AG09319 (cell line): ENCODE measurements around the gene LEFTY2.
"Not testable (repeated sequence)": the region's sequence is repeated elsewhere in the genome, so short reads cannot be mapped to it uniquely, and the experiment has no call there.

Experiments used
- DNase-seq: peaks from one replicate; pipeline ENCODE4 v3.0.0-alpha.2; 2010; ENCODE audit warnings: low read depth; ENCODE audit errors: extremely low read depth
- TF ChIP-seq, protein P1 (sequence below): IDR thresholded peaks from 2 replicates; pipeline ENCODE4 v1.5.1; 2011; ENCODE audit warnings: low read depth, mild to moderate bottlenecking, inconsistent platforms, low read length, moderate library complexity

LEFTY2 gene, protein sequence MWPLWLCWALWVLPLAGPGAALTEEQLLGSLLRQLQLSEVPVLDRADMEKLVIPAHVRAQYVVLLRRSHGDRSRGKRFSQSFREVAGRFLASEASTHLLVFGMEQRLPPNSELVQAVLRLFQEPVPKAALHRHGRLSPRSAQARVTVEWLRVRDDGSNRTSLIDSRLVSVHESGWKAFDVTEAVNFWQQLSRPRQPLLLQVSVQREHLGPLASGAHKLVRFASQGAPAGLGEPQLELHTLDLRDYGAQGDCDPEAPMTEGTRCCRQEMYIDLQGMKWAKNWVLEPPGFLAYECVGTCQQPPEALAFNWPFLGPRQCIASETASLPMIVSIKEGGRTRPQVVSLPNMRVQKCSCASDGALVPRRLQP

DNA sequence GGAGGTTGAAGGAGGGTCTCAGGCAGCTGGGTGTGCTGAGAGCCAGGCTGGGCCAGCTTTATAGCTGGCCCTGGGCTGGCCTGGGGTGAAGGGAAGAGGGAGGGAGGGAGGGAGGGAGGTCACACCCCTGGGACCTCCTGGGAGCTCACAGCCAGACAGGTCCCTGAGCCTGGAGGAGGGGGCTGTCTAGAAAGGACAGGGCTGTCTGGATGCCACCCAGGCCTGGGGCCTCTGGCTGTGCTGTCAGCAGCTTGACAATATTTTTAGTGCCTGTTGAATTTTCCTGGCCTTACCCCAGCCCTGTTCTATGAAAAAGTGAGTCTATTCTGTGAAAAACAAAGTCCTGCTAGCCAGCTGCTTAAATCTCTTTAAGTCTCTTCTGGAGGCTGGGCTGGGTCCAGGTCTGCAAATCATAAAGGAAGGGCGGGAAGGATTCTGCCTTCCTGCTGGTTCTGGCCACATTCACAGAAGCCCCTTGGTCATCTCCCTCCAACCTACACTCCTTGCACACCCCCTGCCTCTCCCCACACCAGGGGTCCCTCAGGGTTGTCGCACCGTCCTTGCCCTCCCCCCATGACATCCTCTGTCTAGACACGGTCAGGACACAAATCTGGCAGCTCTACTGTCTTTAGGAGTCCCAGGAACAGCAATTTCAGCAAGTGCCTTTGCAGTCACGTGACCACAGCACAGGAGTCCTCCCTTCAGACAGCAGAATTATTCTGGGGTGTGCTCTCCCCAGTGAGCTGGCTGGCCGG, at the start of gene LEFTY2:
TSS of gene LEFTY2 (minus strand) at position 34 of the 755 bp plus-strand sequence. CDS start 80 bp downstream, outside the sequence.
- TF ChIP-seq, protein P1, sequence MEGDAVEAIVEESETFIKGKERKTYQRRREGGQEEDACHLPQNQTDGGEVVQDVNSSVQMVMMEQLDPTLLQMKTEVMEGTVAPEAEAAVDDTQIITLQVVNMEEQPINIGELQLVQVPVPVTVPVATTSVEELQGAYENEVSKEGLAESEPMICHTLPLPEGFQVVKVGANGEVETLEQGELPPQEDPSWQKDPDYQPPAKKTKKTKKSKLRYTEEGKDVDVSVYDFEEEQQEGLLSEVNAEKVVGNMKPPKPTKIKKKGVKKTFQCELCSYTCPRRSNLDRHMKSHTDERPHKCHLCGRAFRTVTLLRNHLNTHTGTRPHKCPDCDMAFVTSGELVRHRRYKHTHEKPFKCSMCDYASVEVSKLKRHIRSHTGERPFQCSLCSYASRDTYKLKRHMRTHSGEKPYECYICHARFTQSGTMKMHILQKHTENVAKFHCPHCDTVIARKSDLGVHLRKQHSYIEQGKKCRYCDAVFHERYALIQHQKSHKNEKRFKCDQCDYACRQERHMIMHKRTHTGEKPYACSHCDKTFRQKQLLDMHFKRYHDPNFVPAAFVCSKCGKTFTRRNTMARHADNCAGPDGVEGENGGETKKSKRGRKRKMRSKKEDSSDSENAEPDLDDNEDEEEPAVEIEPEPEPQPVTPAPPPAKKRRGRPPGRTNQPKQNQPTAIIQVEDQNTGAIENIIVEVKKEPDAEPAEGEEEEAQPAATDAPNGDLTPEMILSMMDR = no peak
- DNase-seq = no peak

DNA sequence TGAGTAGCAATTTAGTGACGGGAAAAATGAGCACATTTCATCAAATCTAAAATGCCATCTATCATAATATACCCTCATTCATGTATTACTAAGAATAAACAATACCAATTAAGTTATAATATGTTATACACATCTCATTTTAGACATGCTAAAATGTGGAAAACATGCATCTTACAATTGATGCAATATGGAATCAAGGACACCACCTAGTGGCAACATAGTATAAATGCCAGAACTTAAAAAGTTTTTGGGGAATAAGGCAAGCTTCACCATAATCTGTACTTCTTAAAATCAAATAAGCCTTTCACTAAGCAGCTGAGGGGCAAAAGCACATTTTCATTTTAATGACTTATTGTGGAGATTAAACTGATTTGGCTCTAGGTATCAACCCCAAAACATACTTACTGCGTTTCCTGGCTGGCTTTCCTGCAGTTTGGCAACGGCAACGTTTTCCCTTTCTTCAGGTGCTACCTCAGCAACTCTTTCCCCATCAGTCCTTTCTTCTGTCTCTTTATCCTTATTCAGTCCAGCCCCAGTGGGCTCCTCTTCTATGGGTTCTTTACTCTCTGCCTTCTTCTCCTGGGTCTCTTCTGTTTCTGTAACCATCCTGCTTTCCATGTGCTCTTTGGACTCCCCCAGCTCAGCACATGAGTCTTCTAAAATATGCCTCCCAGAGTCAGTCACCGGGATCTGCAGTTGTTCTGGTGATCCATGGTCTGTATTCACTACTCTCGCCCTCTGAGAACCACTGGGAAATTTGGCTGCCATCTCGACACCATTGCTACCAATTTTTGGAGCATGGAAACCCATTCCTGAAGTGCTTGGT, 46.7 kb upstream of the LEFTY2 start:
- DNase-seq = no peak
- TF ChIP-seq, protein P1 = peak; percentile 69

DNA sequence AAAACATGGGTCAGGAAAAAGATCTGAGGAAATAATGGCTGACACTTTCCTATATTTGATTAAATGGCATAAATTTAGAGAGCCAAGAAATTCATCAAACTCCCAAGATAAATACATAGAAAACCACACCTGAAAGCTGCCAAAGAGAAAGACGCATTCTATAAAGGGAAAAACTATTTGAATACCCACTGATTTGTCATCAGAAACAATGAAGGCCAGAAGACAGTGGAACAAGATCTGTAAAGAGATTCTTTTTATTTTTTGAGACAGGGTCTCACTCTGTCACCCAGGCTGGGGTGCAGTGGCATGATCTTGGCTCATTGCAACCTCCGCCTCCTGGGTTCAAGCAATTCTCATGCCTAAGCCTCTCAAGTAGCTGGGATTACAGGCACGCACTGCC, 40.7 kb upstream of the LEFTY2 start:
- DNase-seq = no peak
- TF ChIP-seq, protein P1 = no peak

DNA sequence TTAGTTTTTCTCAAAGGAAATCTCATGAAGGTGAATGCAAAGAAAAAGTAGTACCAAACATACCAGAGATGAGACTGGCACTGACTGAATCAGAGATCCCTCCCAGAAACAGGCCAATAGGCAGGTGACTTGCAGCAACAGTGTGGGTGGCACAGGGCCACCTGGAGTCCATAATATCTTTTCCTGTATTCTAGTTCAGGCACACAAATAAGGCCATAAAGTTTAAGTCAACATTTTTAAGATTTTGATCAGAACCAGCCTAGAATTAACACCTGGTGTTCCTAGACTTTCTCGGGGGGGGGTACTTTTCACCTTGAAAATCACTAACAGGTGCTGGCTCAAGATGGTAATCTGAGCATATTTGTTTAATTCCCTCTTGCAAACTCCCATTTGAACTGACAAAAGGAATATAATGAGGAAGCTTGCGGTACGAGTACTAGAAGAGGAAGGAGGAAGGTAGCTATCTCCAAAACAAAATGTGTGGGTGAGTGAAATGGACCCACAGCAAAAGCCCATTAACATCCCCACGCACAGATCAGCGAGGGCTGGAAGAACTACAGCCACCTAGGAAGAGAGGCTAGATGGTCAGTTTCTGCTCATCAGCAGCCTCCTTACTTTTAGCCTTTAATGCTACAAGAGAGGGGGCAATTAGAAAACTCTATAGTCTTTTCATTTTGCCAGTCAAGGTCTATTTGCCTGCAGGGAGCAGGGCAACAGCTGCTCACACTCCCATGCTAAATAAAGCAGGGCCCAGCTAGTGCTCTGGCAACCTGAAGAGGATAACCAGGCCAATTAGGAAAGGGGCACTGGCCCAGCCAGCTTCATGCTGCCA, 39.2 kb upstream of the LEFTY2 start:
- no peak for DNase-seq
- TF ChIP-seq, protein P1 = no peak

DNA sequence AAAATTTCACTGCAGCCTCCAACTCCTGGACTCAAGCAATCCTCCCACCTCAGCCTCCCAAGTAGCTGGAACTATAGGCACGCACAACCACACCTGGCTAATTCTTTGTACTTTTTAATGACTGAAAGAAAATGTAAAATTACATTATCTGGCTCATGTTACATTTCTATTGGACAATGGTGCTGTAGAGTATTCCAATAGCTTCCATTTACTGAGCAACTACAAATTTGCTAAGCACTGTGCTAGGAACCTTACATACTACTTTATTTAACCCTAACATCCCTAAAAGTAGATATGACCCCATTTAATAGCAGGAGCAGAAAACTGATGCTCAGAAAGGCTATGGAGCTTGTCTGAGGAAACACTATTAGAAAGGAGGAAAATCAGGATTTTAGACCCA, 38.4 kb upstream of the LEFTY2 start:
- DNase-seq = no peak
- TF ChIP-seq, protein P1 = no peak

DNA sequence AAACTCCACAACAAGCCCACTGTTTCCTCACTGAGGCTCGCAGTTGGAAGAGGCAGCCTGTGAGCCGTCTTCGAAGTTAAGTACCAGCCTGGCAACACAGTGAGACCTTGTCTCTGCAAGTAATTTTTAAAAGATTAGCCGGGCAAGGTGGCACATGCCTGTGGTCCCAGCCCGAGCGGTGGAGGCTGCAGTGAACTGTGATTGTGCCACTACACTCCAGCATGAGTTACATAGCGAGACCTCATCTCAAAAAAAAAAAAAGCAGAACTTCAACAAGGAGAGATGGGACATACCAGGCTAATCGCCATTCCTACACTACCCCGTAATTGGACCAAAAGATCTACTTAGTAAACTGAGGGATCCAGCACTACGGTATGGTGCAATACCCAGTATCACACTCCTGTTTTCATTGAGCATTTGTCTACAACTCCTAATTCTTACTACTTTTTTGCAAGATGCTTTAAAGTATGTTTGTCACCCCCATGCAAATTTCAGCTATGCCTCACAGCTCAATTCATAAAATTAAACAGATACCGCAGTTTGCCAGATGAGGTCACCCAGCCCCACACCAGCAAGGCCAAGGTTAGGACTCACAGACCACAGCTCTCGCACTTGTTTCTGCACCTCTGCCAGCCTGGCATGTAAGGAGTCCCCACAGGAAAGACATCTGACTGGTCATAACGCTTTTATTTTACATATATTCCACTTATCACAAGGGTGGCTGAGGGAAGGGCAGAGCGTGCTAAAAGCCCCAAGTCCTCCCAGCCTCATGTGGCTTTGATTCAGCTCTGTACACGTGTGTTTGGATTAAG, 37.1 kb upstream of the LEFTY2 start:
- DNase-seq = no peak
- TF ChIP-seq, protein P1 = no peak

DNA sequence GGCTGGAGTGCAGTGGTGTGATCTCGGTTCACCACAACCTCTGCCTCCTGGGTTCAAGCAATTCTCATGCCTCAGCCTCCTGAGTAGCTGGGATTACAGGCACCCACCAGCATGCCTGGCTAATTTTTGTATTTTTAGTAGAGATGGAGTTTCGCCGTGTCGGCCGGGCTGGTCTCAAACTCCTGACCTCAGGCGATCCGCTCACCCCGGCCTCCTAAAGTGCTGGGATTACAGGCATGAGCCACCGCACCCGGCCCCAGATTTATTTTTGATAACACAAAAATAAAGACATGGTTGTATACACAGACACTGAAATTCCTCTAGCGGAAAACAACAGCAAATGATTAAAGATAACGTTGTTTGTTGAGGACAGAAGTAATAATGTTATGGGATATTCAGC, 34.1 kb upstream of the LEFTY2 start:
- not testable (repeated sequence) for DNase-seq
